Posterior vena cava (tissue), 2 donors: ENCODE results near the gene PKD1. TPM values are rescaled to one million over a fixed set of nuclear protein-coding genes. Genes with fewer than 3 reads are reported as not detected.

Source experiments
- DNase-seq: peaks from one replicate; pipeline ENCODE4 v3.0.0-alpha.2; 2020; ENCODE audit warnings: low spot score
- intact Hi-C, 2 donors: fragments of 100-400 bp; cut with DNase I; formaldehyde crosslinking; loops; one replicate each; pipeline versions ENCODE4 v1.14.1 to v1.14.2; 2022 to 2023
- total RNA-seq, 2 donors: library from RNA; stranded (reverse); fragmentation: NEBNext Ultra II Directional; extraction: Animal tissue kit (Norgen Biotek cat#: 25700); gene quantifications; one replicate each; pipeline ENCODE4 v1.2.1, GENCODE V29; 2021
- donor health status: DM: yes; HTN: yes; CAD: no.
- donor health status: DM: yes; HTN: yes; CAD: no.

Gene PKD1
- total RNA-seq, 2 donors from 2014 or later: 177 to 181 TPM

DNA sequence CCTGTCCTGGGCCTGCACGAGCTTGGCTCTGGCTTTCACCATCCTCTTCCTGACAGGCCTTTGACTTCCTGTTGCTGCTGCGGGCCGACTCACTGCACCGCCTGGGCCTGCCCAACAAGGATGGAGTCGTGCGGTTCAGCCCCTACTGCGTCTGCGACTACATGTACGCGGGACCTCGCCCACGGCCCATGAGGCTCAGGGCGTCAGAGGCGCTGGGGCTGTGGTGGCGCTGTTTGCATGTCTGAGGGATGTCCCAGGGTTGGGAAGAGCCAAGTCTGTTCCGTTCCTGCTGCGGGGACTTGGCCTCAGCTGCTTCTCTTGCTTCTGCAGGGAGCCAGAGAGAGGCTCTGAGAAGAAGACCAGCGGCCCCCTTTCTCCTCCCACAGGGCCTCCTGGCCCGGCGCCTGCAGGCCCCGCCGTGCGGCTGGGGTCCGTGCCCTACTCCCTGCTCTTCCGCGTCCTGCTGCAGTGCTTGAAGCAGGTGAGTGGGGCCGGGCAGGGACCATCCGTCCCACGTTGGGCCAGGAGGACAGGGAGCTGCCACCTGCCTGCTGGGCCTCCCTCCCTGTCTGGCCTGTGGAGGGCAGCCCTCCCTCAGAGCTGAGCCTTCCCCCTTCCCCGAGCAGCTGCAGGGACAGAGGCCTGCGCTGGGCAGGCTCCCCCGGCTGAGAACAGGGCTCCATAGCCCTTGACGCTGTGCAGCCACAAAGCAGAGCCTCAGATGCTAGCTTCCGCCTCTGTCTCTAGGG, 64.1 kb downstream of the PKD1 start:
- intact Hi-C loops: no loop called here
- DNase-seq: no peak

GRCh38 chr16:2070576-2071453, 64.9 kb downstream of the PKD1 start:
- intact Hi-C loops: no loop called here
- DNase-seq: no peak

- no peak for DNase-seq
- intact Hi-C loops: no loop called here
Measured at GRCh38 chr16:2066139-2066538, 69.6 kb downstream of the PKD1 start.

- no peak for DNase-seq
- intact Hi-C loops: no loop called here
Measured at GRCh38 chr16:2064368-2064945, 71.2 kb downstream of the PKD1 start.

- intact Hi-C loops: no loop called here
- no peak for DNase-seq
Measured at GRCh38 chr16:2063861-2064260, 71.8 kb downstream of the PKD1 start.

DNA sequence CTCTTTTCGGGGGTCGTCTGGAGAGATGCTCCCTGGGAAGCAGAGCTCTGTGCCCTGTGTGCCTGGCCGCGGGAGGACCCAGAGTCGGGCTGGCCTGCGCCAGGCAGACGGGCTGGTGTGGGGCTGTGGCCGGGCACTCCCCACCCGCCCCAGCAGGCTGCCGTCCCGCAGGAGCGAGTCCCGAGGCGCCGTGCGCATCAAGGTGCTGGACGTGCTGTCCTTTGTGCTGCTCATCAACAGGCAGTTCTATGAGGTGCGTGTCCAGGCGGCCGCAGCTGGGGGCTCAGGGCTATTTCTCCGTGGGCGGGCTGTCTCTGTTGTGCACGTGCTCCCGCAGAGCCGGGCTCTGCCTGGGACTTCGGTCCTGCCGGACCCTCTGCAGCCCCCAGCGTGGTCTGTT, 72.9 kb downstream of the PKD1 start:
- no peak for DNase-seq
- intact Hi-C loops: no loop called here

DNA sequence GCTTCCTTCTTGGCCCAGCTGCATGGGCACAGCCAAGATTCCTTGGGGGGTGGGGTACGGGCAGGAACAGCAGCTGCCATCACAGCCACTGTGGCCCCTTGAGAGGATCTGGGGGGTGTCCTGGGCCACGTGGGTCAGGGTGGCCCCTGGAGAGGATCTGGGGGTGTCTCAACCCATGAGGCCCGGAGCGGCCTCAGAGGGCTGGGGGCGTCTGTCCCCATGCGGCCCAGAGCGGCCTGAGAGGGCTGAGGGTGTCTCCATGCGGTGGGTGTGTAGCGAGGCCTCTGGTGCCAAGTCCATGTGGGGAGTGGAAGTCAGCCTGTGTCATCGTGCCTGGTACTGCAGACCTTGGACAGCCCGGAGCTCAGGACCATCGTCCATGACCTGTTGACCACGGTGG, 74.2 kb downstream of the PKD1 start:
- no peak for DNase-seq
- intact Hi-C loops: no loop called here

GRCh38 chr16:2061023-2061422, 74.7 kb downstream of the PKD1 start:
- intact Hi-C loops: no loop called here

DNA sequence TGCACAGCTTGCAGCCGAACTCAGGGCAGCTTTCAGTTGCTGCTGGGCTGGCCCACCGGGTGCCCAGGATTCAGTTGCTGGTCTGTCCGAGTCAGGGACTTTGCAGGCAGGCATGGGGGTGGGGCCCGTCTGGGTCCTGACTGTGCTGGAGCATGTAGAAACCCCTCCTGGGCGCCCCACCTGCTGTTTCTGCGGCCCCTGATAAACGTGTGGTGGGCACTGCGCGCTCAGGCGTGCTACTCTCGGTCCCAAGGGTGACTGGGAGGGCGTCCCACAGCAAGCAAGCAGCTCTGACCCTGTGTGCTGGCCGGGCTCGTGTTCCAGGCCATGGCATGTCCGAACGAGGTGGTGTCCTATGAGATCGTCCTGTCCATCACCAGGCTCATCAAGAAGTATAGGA, 75.4 kb downstream of the PKD1 start:
- no peak for DNase-seq
- intact Hi-C loops: no loop called here

More at GRCh38 chr16:2061023-2061422, 74.7 kb downstream of the PKD1 start:
- no peak for DNase-seq

- no peak for DNase-seq
- intact Hi-C loops: no loop called here
Measured at GRCh38 chr16:2058872-2059271, 76.8 kb downstream of the PKD1 start.

DNA sequence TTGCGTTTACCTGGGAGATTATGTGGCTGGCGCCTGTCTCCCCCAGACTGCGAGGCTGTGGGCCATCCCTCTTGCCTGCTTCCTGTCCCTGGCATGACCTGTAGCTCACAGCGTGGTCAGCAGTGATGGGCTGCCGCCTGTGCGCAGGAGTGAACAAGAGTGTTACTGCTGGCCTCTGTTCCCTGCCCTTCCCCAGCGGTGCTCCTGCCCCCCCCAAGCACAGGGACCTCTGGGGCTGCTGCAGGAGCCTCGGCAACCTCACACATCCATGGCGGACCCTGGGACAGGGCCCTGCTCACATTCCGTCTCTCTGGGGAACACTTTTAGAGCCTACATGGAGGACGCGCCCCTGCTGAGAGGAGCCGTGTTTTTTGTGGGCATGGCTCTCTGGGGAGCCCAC, 77.3 kb downstream of the PKD1 start:
- intact Hi-C loops: no loop called here
- DNase-seq: no peak

- no peak for DNase-seq
- intact Hi-C loops: loop anchor here in 1 of 2 donors (2.0 kb wide), 1 partner anchor 25 kb away; no protein-coding TSS in a partner anchor
Measured at GRCh38 chr16:2057438-2057837, 78.3 kb downstream of the PKD1 start.

GRCh38 chr16:2056681-2057407, 78.9 kb downstream of the PKD1 start:
- intact Hi-C loops: loop anchor here in 1 of 2 donors (2.0 kb wide), 1 partner anchor 26 kb away; no protein-coding TSS in a partner anchor
- DNase-seq: no peak

DNA sequence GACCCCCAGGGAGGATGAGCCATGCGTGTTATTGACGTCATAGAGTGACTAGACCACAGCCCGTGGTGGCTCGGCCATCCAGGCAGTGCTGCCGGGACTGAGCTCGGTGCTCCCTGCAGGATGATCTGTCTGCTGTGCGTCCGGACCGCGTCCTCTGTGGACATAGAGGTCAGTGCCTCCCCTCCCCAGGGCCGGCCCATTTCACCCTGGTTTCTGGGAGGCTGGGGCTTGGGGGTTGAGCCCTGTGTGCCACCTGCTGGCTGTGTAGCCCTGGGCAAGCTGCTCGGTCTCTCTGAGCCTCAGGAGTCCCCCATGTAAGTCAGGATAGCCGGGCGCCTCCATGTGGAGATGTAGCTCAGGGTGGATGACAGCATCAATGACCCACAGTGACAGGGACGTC, 79.6 kb downstream of the PKD1 start:
- intact Hi-C loops: loop anchor here in 1 of 2 donors (2.0 kb wide), 1 partner anchor 27 kb away; no protein-coding TSS in a partner anchor

GRCh38 chr16:2054543-2055245, 81.0 kb downstream of the PKD1 start:
- intact Hi-C loops: no loop called here
- DNase-seq: no peak

More for the DNA sequence above, 79.6 kb downstream of the PKD1 start:
- no peak for DNase-seq

- intact Hi-C loops: no loop called here
- no peak for DNase-seq
Measured at GRCh38 chr16:2053897-2054296, 81.8 kb downstream of the PKD1 start.

- intact Hi-C loops: no loop called here
- DNase-seq: no peak
Measured at GRCh38 chr16:2053211-2053610, 82.5 kb downstream of the PKD1 start.

DNA sequence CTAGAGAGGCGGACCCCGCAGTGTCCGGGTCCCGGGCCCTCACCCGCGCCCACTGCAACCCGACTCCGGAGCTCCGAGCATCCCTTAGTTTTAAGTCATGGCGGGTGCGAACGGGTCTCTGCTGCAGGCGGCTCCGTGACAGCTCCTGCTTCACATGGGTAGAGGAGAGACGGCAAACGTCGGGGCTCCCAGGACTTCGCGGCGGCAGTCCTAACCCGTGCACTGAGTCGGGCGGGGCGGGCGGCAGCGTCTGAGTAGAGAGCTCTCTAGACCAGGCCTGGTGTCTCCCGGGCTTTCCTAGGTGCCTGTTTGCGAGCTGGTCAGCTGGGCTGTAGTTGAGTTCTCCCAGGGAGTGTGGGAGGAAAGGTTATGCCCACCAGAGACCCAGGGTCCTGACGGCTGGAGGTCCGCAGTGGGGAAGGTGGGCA, 87.6 kb downstream of the PKD1 start:
- intact Hi-C loops: no loop called here
- DNase-seq: no peak
